Measurements from ENCODE around the gene RPS21. TPM values are rescaled to one million over a fixed set of nuclear protein-coding genes. Genes with fewer than 3 reads are reported as not detected.

RPS21 gene
- total and polyA plus RNA-seq, 12 donors, result 438 to 4,794 (median 1,602) TPM

GRCh38 chr20:62396367-62397239 is 9.7 kb downstream of the RPS21 start:
- H3K4me1 ChIP-seq (replicated peaks in 1 of 2), result no peaks in the 10 kb centered on the region
- no peak overlapping the region for H3K4me3 ChIP-seq
- intact Hi-C loops (cut with DNase I), result loop anchor here in 1 of 2 donors (10.0 kb wide), 1 partner anchor 218 kb away; no protein-coding TSS in a partner anchor
- H3K9me3 ChIP-seq (replicated peaks in 1 of 3), result no peaks in the 10 kb centered on the region
- no peak for DNase-seq
- TF ChIP-seq CTCF (IDR thresholded peaks at IDR 0.05), result no peak
- no peak for TF ChIP-seq POLR2A (IDR thresholded peaks at IDR 0.05)
- H3K36me3 ChIP-seq (replicated peaks in 1 of 2), result no peaks in the 10 kb centered on the region
- no peak overlapping the region for H3K27ac ChIP-seq
- no peaks in the 10 kb centered on the region for H3K27me3 ChIP-seq
- WGBS, 4 donors, result 88 to 94% (median 91%) methylated on average over 23 to 35 of the region's 35 CpGs

- Histone ChIP-seq H3K27ac (no peak overlapping the region), H3K4me1 (replicated peaks in 1 of 2) (no peaks in the 10 kb centered on the region), H3K9me3 (replicated peaks in 1 of 3) (no peaks in the 10 kb centered on the region), H3K36me3 (replicated peaks in 1 of 2) (no peaks in the 10 kb centered on the region), H3K4me3 (no peak overlapping the region), H3K27me3 (no peaks in the 10 kb centered on the region)
- TF ChIP-seq POLR2A (IDR thresholded peaks at IDR 0.05), result no peak
- no peak for TF ChIP-seq CTCF (IDR thresholded peaks at IDR 0.05)
- no peak for DNase-seq
- intact Hi-C loops (cut with DNase I), result loop anchor here in 1 of 2 donors (10.0 kb wide), 1 partner anchor 217 kb away; no protein-coding TSS in a partner anchor
- 91 to 94% (median 93%) methylated on average over 16 to 19 of the region's 19 CpGs for WGBS, 4 donors
Observed at GRCh38 chr20:62398120-62398821, 11.4 kb downstream of the RPS21 start.

- TF ChIP-seq POLR2A (IDR thresholded peaks at IDR 0.05), result no peak
- no peak for TF ChIP-seq CTCF (IDR thresholded peaks at IDR 0.05)
- Histone ChIP-seq H3K36me3 (replicated peaks in 1 of 2) (no peaks in the 10 kb centered on the region), H3K4me1 (replicated peaks in 1 of 2) (no peaks in the 10 kb centered on the region), H3K27me3 (no peaks in the 10 kb centered on the region), H3K27ac (no peak overlapping the region), H3K9me3 (replicated peaks in 1 of 3) (no peaks in the 10 kb centered on the region), H3K4me3 (no peak overlapping the region)
- intact Hi-C loops (cut with DNase I), result no loop called here
- WGBS, 4 donors, result 87 to 91% (median 91%) methylated on average over 6 to 7 of the region's 7 CpGs
- no peak for DNase-seq
Observed at GRCh38 chr20:62400021-62400420, 13.1 kb downstream of the RPS21 start.

GRCh38 chr20:62400541-62400940 is 13.6 kb downstream of the RPS21 start:
- no peak overlapping the region for H3K27ac ChIP-seq
- DNase-seq, result no peak
- H3K4me1 ChIP-seq (replicated peaks in 1 of 2), result peaks cover 0 to 2% of the 10 kb centered on the region in 2 donors
- intact Hi-C loops (cut with DNase I), result no loop called here
- no peak for TF ChIP-seq POLR2A (IDR thresholded peaks at IDR 0.05)
- no peak for TF ChIP-seq CTCF (IDR thresholded peaks at IDR 0.05)
- no peak overlapping the region for H3K4me3 ChIP-seq
- no peaks in the 10 kb centered on the region for H3K36me3 ChIP-seq (replicated peaks in 1 of 2)
- 84 to 92% (median 88%) methylated on average over 5 to 10 of the region's 10 CpGs for WGBS, 4 donors
- H3K27me3 ChIP-seq, result no peaks in the 10 kb centered on the region
- no peaks in the 10 kb centered on the region for H3K9me3 ChIP-seq (replicated peaks in 1 of 3)

Data from adrenal gland (tissue), 12 donors.